ENCODE results near the gene HPCAL1.
"Not testable (repeated sequence)": the region's sequence is repeated elsewhere in the genome, so short reads cannot be mapped to it uniquely, and the experiment has no call there.

The HPCAL1 gene

DNA sequence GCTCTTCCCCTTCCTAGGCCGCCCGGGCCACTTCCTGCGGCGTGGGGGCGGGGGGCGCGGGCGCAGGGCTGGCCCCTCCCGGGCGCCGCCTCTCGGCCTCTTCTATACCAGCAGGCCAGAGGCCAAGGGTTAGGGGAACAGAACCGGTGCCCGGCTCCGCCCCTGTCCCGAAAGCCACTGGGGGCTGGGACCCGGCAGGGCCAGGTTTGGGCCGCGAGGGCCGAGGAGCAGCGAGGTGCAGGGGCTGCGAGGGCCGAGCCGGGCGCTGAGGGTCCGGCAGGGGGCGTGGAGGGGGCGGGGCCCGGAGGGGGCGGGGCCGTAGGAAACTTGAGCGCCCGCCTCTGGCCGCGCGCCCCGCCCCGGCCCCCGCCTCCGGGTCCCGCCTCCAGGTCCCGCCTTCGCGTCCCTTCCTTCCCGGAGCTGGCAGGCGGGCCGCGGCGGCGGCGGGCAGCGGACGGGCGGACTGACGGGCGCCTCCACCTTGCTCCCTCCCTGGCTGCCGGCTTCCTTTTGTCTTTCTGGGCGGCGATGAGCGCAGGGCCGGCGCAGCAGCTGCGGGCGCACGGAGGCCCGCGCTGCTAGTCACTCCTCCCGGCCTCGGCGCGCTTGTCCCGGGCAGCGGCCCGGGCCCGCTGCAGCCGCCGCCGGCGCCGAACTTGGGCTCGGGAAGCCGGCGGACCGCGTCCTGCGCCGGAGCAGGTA lies at the start of gene HPCAL1:
Gene HPCAL1, plus strand, starts transcription at position 426 of the 702 bp plus-strand sequence. CDS start 116,854 bp downstream, outside the sequence.
- DNase-seq, result peak; percentile 94

DNA sequence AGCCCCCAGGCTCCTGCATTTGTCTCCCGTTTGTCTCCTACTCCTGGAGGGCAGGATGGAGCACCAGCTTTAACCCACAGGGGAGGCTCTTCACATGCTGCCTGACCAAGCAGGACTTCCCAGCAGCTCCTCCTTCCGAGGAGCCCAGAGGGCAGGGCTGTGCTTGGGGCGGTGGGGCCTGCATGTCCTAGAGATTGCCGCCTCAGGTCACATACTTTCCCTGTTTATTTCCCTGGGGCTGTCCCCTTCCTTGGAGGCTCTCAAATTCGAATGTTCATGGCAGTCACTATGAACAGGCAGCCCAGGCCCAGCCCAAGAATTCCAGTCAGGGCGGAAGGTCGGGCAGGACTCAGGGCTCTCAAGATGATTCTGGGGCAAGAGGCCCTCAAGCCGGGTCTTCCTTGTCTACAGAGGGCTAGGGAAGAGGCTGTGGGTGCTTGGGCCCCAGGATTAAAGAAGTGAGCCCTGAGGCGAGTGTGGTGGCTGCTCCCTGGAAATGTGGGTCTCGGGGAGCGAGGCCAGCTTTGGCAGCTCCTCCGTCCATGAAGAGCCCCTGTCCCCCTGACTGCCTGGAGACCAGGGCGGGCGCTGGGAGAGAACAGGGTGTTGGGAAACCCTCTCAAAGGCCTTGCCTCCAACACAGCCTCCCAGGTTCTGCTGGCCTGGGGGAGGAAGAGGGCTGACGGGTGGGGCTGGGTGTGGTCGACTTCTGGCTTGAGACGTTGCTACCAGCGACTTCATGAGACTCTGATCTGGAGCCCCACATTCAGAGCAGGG lies 48.9 kb upstream of the HPCAL1 start:
- DNase-seq, result no peak

DNA sequence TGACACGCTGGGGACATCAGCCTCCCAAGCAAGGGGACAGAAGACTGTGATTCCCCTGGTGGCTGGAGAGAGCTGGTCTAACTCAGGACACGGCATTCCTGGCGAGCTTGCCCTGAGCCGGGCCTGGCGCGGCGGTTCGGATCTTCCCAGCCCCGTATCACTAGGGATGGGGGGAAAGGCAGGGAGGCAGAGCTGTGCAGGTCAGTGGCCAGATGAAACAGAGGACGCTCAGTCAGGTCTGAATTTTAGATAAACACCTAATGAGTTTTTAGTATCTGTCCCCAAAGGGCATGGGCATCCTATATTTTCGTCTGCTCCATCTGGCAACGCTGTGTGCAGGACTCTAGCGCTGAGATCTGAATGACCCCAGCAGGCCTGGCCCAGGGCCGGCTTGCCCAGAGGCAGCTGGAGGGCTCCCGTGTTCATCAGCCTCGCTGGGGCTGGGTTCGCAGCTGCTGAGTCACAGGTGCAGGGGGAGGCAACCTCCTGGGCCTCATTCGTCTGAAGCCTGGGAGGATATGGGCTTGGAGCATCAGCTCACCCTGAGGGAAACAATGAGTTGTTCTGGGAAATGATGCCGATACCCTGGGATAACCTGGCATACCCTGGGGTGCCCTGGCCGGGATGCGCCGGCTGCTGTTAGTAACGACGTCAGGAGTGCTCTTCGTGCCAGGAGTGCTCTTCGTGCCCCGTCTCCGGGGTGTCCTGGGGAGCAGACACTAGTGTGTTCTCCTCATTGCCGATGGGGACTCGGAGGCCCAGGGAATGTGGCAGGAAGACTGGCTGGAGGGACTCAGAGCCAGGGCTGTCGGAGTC lies 48.1 kb upstream of the HPCAL1 start:
- DNase-seq, result no peak

DNA sequence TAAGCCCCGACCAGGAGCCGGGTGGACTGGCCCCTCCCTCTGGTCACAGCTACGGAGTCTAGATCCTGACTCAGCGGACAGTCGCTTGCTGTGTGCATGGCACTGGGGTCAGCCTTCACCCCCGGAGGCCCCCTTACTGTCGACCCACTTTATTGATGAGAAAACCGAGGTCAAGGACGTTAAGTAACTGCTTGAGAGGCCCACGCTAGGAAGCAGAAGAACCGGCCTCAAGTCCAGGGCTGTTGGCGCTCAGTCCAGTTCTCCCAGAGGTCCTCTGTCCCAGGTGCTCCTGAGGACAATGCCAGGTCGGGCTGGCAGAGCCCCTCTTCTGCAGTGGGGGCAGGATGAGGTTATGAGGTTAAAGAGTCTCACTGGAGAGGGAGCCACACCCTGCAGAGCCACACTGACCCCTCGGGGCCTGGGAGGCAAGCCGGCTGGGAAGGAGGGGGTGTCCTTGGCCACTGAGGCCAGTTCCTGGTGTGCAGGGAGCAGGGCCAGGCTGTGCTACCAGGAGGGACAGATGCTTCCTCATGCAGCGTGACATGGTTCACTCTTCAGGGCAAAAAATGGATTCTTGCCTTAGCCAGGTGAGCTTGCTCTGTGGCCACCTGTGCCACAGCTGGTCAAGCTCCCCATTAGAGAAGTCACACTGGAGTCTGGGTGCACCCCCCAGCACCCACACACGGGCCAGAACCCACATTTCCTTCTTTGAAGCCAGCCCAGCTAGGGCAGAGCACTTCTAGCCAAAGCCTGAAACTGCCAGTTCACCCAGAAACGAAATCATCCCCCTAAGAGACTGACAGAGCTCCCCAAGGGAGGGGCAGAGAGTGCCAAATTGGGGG lies 47.3 kb upstream of the HPCAL1 start:
- DNase-seq, result no peak

DNA sequence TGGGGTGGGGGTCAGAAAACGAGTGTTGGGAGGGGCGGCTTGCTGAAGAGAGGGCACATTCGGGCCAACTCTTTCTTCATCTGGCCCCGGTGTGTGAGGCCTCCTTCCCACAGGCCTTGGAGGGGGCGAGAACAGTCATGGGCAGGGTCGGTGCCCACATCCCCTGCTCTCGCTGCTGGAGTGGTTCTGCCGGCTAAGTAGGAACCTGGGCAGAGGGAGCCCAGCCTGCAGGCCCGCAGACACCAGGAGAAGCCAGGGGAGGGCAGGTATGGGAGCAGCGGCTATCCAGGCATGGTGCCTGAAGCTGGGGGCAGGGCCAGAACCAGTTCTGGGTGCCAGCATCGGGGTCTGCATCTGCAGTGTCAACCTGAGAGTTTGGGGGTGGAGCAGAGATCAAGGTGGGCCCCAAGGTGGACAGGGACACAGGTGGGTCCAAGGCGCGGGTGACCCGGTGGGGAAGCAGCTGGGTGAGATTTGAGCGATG lies 46.6 kb upstream of the HPCAL1 start:
- no peak for DNase-seq

DNA sequence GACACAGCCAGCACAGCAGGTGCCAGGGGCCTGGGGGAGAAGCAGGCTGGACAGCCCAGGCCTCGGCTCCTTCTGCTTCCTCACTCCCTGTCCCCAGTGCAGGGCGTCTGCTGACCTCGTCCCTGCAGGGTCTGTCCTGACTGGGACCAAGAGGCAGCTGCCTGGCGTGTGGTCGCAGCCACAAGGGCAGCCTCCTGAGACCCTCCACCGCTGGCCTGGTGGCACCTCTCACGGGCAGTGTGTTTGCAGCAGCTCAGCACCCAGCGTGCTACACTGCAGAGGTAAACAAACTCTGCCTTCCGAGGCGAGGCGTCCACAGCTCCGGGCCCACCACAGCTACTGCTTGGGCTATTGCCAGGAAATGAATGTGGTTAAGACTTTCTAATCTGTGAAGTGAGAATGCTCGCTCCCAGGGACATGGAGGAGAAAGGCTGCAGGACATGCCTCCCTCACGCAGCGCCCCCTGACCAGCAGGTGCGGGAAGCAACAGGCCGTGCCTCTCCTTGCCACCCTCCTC lies 46.1 kb upstream of the HPCAL1 start:
- no peak for DNase-seq

DNA sequence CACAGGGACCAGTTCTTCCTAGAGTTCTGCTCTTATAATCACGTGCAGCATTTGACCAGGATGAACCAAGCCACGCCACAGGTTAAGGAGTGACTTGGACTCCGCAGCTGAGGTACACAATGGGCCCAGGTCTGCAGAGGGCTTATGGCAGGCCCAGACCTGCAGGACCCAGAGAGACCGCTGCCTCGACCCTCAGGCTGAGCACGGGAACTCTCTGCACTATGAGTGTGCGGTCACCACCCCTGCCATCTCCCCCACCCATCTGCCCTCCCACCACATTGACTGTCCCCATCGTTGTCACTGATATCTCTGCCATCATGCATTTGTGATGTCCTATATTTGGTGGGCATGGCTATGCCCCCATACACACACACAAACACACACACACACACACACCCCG lies 45.7 kb upstream of the HPCAL1 start:
- DNase-seq, result no peak

DNA sequence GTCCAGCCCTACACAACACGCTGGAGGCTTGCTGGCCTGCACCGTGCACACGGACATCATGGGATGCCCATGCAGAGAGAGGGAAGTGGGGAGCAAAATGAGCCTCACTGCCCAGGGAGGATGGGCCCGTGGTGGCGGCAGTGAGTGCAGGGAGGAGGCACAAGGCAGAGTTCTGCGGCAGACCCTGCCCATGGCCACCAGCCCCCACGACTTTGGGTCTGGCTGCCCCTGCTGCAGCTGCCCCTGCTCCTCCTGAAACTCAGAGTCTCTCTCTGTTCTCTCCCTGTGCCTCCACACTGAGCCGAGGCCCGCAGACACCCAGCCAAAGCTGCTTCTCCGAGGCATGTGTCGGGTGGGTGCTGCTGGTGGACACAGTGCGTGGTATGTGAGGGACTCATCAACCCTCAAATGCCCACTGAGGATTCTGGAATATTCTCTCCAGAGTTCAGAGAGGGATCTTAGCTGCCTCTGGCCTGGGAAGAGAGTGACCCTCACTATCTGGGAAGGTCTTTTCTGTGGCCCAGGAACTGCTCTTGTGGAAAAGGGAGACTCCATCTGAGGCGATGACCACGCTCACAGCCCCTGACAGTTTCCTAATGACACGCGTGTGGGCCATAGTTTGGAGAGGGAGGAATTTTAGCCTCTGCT lies 45.1 kb upstream of the HPCAL1 start:
- no peak for DNase-seq

DNA sequence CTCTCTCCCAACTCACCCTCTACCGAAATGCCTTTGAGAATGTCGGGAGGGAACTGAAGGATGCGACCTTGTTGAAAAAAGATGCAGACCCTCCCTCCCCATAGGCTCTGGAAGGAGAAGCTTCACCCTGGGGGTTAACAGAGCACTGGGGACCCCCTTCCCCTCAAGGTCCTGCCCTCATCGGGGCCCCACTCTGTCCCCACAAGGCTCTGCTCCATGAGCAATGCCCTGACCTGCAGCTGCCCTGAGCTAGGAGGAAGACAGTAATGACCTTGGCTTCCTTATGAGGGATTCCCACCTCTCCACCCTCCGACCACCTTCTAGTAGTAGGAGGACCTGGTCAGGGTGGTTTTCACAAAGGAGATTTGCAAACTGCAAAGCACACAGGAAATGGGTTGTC lies 44.4 kb upstream of the HPCAL1 start:
- DNase-seq, result no peak

DNA sequence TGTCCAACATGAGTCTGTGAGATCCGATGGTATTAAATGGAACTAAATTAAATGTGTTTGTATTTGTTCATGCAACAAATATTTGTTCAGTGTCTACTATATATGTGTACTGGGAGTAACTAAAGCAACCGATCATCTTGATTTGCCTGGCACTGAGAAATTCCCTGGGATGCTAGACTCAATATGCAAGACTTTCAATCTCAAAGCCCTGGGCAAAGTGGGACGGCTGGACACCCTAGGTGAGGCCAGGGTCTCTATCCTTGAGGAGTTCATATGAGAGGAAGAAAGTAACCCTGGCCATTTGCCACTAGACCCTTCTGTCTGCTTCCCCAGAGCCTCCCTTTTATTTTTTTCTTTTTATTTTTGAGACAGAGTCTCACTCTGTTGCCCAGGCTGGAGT lies 44.0 kb upstream of the HPCAL1 start:
- DNase-seq, result no peak

DNA sequence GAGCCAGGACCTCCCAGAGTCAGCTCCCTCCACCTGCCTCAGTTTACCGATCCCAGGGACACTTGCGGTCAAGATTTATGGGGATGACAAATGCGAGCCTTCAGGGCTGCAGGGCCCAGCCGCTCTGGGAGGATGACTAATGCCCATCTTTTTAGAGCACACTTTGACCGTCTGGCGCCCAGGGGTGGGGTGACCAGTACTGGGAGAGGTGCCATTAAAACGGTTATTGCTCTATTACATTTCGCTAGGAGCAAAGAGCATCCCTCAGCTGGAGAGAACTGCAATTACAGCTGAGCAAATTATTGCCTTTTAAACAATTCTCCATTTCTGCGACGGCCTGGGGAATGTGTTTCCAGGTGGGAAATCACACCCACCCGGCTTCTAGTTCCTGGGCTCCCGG lies 42.6 kb upstream of the HPCAL1 start:
- DNase-seq, result no peak

DNA sequence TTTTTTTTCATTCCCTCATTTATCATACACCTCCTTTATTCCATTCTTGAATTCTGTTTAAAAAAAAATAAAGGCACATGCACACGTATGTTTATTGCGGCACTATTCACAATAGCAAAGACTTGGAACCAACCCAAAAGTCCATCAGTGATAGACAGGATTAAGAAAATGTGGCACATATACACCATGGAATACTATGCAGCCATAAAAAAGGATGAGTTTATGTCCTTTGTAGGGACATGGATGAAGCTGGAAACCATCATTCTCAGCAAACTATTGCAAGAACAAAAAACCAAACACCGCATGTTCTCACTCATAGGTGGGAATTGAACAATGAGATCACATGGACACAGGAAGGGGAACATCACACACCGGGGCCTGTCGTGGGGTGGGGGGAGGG lies 39.2 kb upstream of the HPCAL1 start:
- DNase-seq, result not testable (repeated sequence)

DNA sequence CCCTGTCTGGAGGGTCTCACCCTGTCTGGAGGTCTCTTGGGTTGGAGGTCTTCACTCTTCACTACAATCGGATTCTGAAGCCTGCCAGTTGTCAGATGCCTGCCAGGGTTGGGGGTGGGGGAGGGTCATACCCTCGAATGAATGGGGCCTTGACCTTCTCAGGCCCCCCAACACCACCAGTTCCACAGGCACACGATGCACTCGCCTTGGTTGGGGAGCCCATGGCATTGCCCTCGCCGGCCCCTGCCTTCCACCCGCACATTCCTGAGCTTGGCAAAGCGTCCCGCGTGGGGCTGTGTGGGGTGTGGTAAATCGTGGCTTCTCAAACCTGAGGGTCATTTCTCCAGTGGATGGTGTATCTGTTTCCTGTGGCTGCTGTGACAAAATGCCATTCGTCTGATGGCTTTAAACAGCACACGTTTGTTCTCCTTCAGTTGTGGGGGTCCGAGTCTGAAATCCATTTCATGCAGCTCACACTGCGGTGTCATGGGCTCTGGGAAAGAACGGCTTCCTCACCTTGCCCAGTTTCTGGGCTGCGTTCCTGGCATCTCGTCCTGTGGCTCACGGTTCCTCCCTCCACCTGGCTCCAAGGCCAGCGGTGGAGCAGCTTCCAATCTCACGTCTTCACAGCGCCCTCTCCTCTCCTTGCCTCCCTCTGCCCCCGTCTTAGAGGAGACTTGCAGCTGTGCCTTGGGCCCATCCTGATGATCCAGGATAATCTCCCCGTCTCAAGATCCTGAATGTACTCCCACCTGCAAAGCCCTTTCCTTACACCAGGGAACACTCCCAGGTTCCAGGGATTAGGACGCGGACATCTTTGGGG lies 38.0 kb upstream of the HPCAL1 start:
- DNase-seq, result no peak

DNA sequence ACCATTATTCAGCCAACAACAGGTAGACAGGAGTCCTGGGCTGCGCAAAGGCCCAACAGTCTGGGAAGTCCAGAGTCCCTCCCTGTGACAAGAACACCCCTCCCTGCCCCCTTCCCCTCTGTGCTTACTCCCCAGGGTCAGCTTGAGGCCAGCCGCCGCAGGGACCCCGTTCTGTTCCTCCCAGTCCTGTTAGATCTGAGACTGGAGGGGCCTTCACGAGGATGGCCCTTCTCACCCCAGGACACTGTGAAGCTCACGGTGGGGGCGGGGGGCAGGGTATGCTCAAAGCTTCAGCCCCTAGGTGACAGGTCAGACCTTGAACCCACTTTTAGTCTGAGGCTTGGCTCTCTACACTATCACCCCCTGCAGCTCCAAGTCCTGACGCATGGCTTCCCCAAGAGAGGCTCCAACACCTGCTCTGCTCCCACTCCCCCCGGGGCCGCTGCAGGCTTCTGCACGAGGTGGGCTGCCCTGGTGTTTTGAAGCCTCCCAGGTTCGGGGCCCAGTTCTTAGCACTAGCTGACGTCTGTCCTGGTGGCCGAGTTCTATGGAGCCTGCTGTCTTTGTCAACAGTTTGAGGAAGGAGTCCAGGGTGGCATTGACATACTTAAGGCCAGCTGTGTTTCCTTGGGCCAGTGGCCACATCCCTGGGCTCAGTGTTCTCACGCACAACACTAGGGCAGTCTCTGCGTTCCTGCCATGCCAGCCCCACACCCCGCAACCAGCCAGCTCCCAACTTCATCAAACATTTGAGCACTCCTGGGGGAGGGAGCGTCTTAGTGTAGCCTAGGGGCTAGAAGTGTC lies 37.2 kb upstream of the HPCAL1 start:
- no peak for DNase-seq

DNA sequence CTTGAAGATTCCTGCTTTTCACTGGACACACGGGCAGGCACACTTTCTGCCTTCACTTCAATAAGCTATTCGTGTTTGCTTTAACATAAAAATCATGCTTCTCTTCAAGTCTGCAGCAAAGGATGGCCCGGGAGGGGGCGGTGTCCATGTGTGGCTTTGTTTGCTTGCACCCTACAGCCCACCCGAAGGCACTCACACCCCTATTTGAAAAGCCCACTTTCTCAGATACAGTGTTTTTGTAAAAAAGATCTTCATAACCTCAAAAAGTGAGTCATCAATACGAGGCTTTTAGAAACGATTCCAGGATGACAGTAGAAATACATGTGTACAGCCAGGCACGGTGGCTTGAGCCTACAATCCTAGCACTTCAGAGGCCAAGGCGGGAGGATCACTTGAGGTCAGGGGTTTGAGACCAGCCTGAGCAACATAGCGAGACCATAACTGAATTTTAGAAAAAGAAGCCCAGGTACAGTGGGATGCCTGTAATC lies 36.5 kb upstream of the HPCAL1 start:
- DNase-seq, result no peak

DNA sequence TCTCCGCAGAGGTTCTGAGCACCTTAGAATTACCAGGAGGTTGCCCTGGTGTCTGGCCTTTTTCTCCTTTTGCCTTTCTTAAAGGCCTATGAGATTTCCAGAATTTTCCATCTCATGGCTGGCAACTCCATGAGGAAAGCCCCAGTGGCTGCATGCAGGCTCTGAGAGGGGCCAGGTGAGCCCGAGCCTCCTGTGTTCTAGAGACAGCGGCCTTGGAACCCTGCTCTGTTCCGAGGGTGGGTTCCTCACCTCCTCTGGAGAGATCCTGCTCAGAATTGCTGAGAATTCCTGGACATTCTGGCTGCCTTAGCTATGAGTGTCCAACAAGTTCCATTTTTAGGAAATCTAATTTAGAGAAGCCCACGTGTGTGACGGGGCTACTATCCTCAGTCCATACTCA lies 35.7 kb upstream of the HPCAL1 start:
- no peak for DNase-seq

DNA sequence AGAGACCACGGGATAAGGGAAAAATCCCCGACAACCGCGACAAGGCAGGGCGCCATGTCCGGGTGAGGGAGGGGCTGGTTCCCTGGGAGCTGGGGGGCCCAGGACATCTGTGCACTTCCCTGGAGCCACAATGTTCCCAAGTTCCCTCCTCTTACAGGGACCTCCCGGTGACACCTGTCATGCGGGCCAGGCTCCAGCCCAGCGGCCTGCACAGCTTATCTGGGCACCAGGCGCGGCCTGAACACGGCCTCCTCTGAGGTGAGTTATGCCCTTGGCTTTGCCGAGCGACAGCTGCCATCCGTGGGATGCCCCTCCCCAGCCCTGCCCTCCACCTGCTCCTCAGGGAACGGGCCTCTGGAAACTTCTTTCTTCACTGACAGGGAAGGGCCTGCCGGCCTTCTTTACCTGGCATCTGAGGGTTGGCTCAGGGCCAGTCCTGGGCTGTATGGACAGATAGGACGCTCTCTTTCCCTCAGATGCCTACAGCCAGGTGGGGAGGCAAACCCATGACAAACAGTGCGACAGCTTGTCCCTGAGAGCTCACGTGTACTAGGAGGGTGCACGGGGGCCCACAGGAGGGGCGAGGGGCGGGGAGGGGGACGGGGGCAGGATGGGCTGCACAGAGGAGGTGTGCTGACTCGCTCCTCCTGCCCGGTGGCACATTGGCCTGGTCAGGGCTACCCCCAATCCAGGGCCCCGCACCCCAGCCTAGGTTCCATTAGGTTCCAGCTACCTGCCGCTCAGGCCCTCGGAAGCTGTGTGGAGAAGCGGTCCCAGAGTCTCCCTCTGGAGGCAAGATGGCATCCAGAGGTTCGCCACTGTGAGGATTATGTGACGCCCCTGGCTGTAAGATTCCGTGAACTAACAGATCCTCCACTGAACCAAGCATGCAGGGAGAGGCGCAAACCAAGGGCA lies 34.9 kb upstream of the HPCAL1 start:
- no peak for DNase-seq

DNA sequence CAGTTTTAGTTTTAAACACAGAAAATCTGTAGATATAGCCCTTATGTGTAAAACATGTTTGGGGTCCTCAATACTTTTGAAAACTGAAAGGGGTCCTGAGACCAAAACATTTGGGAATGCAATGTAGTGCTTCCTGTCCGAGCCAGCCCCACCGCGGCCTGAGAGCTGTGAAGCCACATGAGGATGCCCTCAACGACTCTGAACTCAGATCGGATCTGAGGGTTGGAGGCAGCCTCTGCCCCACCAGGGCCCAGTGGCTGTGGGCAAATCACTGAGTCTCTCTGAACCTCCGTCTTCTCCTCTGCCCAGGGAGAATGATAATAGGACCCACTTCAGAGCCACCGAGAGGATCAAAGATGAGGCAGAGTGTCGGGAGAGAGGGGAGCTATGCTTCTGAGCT lies 33.4 kb upstream of the HPCAL1 start:
- DNase-seq, result no peak
